Measurements from ENCODE around the gene MTX3.

The MTX3 gene
- 28.9 to 64.3 (median 43.1) reads per million in 4 experiments for total RNA-seq

- peak; percentile 81 for DNase-seq
These were observed at the start of gene MTX3 for GRCh38 chr5:79990598-79991507. TSS of gene MTX3 (minus strand) at chr5:79991262. CDS start at chr5:79991238, 24 bp downstream.

GRCh38 chr5:80039650-80040049, 48.6 kb upstream of the MTX3 start:
- no peak for DNase-seq

- no peak for DNase-seq
These were observed 46.3 kb upstream of the MTX3 start for GRCh38 chr5:80037366-80037765.

DNA sequence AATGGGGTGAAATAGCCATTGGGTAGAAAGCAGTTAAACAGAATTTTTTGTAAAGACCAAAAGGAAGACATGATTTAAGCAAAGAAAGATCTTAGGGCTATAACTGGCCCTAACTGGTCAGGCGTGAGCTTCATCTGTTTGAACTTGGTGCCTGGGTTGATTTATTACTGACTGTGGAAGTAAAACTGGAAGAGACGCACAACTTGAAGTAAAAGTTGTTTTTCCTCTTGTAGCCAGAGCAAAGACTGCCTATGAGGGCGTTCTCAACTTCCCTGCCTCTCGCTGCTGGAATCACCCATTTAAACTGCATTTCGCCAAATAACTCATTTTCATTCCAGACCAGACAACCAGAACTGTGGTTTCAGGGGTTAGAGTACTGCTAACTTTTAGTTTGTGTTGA, 45.6 kb upstream of the MTX3 start:
- DNase-seq: no peak

DNA sequence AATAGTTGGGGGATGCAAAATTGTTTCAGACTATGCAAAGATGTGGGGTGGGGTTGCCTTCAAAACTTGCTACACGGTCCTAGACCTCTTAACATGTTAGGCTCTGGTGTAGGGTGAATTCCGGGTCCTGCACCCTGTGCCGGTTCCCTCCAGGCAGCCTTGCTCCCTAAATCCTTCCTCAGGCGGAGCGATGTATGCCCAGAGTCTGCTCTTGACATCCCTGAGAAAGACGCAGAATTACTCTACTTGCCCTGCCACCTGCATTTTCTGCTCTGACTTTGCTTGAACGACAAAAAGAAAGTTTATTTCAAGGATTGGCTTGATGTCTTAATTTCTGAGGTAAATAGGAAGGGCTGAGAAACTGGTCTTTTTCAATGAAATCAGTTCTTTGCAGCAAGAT, 44.8 kb upstream of the MTX3 start:
- no peak for DNase-seq

DNA sequence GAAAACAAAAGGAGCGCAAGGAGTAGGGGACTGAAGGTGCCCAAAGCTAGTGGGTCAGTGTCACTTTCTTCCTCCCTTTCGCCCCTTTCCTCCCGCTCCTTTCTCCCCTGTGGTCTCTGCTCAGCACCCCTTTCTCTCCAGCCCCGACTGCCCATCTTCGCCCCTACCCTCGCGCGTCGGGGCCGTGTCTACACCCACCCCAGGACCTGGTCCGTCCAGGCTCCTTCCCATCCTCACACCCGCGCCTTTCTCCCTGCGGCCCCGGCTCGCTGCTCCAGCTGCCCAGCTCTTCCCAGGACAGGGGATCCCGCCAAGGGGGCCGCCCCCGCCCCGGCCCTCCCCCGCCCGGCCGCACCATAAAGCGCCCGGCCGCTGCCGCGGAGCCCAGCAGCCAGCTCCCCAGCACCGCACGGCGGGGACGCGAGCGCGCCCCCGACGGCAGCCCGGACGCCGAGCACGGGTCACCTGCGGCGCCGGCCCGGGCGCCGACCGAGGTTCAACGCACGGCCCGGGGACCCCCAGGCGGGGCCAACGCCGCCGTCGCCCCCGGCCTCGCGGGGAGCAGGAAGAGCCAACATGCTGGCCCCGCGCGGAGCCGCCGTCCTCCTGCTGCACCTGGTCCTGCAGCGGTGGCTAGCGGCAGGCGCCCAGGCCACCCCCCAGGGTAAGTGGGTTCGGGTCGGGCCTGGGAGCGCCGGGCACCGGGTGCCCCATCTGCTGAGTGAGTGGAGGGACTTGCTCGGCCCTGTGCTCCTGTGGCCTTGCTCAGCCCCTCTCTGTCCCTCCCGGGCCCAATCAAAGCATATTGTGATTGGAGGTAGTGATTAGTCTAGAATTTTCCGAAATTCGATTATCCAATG, 44.1 kb upstream of the MTX3 start, which contains the start of gene THBS4:
Gene THBS4 (plus strand): TSS at position 387 of the 860 bp plus-strand sequence. CDS start 190 bp downstream, at position 577.
- DNase-seq: no peak

DNA sequence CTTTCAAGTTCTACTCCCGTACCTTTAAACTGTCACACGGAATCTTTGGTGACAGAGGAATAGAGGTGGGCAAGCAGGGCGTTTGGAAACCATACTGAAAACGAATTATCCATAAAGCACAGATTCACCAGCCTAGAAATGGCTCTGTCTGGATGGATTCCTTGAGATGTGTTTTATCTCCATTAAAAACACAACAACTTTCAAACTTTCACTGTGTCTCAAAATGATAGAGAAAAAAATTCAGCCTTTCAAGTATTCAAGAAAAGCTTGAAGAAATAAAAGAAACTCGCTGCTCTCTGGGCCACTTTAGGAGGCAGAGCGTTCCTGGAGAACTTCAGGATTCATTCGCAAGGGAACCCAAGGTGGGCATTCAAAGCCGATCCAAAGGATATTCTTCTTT, 43.5 kb upstream of the MTX3 start:
- DNase-seq: no peak

GRCh38 chr5:80033513-80033912, 42.5 kb upstream of the MTX3 start:
- no peak for DNase-seq

DNA sequence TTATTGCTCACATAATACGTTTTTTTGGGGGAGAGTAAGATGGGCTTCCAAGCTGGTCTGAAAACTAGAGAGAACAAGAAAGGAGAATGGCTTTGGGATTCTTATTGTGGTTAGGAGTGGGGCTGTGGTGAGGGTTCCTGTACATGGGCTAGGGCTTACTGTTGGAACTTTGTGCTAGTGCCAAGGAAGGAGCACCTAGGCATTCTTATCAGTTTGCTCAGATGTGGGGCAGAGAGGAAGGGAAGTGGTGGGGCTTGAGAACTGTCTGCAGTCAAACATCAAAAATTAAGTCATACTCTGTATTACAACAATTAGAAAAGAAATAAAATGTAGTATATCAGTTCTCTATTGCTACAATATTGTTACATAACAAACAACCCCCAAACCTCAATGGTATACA, 40.0 kb upstream of the MTX3 start:
- no peak for DNase-seq

DNA sequence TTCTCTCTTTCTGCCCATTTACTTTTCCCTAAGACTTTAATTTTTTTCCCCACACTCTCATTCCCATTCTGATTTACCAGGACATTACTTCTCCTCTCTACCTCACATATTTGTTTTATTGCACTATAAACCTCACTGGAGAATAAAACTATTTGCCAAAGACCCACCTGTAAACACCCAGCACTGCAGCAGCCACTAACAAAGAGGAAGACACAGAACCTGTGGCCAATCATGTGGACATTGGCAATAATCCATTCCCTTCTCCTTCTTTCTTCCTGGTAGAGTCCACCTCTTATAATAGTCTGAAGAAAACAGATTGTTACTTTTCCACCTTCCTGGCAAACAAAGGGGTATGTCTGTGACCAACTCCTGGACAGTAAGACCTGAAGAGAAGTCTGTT, 35.8 kb upstream of the MTX3 start:
- DNase-seq: no peak

DNA sequence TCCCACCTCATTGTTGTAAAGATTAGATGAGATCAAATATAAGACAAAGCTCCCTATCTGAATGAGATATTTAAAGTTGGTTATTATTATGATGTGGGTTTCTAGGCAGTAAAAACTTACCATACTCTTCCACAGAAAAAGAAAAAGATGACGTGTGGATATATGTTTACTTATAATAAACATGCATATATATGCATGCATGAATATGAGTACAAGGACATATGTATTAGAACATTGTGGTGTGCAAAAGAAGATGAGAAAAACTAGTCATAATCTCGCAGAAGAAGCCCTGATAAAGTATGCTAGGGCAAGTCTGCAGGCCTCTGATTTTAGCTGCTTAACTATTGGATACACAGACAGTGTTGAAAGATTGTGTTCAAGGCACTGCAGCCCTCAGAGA, 34.0 kb upstream of the MTX3 start:
- no peak for DNase-seq

DNA sequence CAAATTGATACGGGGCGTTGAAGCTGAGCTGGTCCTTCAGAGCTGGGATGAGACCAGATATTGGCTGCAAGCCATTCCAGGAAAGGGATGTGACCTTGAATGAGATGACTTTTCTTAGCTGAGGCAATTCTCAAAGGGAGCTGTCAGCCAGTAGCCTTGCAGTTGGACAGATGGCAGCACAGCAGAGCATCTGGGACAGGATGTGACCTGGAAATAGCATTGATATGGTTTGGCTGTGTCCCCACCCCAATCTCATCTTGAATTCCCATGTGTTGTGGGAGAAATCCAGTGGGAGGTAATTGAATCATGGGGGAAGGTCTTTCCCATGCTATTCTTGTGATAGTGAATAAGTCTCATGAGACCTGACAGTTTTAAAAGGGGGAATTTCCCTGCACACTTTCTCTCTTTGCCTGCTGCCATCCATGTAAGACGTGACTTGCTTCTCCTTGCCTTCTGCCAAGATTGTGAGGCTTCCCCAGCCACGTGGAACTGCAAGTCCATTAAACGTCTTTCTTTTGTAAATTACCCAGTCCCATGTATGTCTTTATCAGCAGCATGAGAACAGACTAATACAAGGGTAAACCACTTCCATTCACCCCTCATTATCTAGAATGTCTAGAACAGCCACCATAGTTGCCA, 19.8 kb upstream of the MTX3 start:
- DNase-seq: no peak

DNA sequence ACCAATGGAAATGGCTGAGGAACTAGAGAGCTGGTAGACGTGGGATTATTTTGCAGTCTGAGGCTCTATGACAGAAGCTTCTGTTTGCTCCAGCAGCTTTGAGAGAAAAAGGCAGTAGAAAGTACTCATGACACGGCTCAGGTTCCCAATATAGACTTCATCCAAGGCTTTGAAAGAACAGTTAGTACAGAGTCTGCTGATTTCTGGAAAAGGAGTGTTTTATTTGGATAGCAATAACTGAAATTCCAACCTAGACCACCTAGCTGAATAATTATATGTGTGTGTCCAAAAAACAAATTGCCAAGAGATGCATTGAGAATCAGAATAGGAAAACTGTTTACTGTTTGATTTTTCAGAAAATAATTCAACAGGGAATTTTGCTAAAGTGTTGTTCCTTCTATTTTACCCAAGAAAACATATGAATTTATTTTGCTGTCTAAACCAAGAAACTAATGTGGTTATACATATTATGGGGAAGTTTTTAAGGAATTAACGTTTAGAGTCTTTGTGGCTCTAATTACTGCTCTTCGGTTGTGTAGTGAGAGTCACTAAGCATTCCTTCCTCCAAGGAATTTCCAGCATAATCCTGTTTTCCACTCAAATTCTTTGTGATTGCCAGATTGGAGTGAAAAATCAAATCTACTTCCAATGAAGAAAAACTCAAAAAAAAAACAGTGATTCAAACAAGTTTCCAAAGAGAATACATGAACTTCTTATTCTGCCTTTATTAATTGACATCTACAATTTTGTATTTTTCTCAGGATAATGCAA, 18.1 kb upstream of the MTX3 start:
- no peak for DNase-seq

GRCh38 chr5:80002677-80003076, 11.6 kb upstream of the MTX3 start:
- no peak for DNase-seq

DNA sequence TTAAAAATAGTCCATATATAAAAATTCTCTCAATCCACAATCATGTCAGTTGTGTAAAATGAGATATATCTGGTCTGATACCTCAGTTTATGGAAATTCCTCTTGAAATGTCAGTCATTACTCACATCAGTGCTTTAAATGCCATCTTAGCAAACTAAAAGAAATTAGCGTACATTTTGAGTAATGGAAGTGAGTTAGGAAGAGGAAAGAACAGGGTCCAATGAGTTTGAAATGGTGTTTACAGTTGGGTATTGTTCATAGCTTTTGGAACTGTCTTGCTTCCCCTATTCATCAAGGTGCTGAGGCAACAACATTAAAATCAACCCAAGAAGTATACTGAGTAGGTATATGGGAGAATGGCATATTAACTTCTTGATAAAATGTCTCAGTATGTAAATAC, 8.7 kb upstream of the MTX3 start:
- DNase-seq: no peak

DNA sequence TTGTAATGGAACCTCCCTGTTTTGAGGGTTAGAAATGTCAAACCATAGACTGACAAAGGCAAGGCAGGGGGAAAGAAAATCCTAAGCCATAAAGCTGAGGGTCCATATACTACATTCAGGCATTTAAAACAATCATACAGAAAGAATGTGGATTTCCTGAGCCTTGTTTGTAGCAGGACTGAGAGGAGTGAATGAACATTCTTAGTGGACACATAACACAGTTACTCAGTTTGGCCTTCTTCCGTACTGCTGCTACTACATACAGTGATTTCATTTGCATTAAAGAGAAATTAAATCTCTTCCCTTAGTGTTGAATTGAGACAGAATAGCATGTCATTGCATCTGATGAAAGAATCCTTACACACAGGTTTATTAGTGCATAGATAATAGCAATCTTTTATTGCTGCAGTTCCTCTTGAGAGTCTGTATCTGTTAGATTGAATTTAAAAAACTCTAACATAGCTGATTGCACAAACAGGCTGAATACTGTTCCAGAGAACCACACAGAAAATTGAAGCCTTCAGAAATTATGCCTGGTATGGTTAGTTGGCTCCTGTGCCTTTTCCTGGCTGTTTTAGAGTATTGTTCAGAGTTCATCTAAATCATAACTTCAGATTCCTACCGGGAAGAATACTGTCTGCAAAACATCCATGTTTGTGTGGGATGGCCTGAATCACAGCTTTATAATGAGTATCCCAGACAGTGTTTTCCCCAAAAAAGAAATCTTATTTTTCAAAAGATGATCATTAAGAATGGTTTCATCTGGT, 2.0 kb upstream of the MTX3 start:
- DNase-seq: no peak

DNA sequence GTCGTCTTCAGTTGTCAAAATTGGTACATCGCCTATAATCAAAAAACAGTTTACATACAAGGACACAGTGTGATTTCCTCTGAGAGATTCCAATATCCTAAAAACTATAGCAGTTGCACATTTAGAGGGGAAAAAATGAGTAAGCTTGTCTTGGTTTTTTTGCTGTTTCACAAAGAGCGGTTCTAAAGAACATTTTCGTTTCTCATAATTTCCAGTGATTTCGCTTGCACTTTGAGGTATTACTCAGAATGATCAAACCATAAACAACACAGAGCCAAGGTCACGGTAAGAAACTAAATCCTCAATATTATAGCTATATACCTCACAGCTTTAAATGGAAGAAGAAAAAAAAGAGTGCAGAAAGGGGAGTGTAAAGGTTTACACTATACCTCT, 861 bp downstream of the MTX3 start:
- DNase-seq: no peak

GRCh38 chr5:79986260-79986659, 4.8 kb downstream of the MTX3 start:
- DNase-seq: no peak

DNA sequence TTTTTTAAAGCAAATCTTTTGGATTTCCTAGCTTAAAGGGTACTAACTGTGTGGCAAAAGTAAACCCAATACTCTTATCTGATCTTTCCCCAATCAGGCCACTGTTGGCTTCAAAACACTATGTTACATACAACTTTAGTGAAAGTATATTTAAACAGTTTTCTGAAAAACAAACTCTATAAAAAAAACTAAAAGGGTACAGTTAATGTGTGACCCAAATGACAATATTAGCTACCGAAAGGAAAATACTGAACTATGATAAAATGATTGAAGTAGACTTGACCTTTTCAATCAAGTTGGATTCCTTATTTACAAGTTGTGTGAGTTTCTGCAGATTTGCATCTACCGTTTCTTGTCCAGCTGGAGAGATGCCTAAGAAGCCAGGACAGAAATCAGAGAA, 5.8 kb downstream of the MTX3 start:
- no peak for DNase-seq

- DNase-seq: no peak
These were observed 6.7 kb downstream of the MTX3 start for GRCh38 chr5:79984363-79984762.

DNA sequence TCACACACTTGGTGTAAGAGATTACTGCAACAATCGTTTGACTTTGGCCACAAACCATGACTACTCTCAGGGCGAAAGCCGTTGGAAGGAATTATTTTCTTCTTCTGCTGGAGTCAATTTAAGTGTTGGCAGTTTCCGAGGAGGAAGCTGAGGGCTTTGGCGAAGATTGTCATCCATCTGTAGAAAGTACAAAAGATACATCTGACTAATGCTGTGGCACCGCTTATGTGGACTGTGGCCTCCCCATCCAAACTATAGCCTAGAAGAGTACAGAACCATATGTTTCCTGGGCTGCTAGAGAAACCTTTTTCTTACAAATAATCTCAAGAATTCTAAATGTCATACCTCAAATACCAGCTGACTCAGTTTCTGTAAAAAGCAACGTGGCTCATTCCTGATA, 7.4 kb downstream of the MTX3 start:
- no peak for DNase-seq

DNA sequence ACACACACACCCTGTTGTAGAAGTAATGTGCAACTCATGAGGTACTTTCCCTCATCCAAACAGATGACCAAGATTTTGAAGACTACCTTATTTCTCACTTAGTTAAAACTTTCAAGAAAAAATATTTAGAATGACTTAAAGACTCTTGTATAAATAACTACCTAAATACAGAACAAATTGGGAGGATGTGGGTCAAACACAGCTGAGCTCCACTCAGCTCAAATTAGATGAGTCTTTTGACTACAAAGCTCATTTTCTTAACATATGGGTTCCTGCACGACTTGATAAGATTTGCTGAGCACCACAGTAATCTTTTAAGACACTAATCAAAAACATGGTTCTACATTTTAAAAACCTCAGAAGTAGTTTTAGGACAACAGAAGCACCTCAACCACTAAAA, 8.9 kb downstream of the MTX3 start:
- DNase-seq: no peak

Measured in effector CD8-positive, alpha-beta T cell (primary cell).